Astrocyte (in vitro differentiated cells and primary cell): Measurements from ENCODE around the gene COA1.

ENCODE experiments used
- CTCF ChIP-seq: IDR thresholded peaks from 2 replicates; pipeline ENCODE4 v1.5.1; 2011; ENCODE audit warnings: low read depth, mild to moderate bottlenecking, inconsistent platforms, low read length, moderate library complexity; ENCODE audit not compliant: insufficient read depth
- EZH2 ChIP-seq: IDR thresholded peaks from 2 replicates; pipeline ENCODE4 v1.6.1; 2012; ENCODE audit warnings: mild to moderate bottlenecking, low read length, inconsistent platforms; ENCODE audit not compliant: insufficient read depth

- no peak for TF ChIP-seq CTCF
- no peak for TF ChIP-seq EZH2
These were observed 82.6 kb downstream of the COA1 start for GRCh38 chr7:43646603-43647338.
